Measurements from ENCODE around the gene CHMP6.

Gene CHMP6

GRCh38 chr17:81003711-81004475 is 12.3 kb downstream of the CHMP6 start:
- TF ChIP-seq CTCF (IDR thresholded peaks at IDR 0.05), result no peak
- TF ChIP-seq ZFX (IDR thresholded peaks at IDR 0.05; ENCODE audit: borderline replicate concordance), result no peak
- no peak overlapping the region for H3K27ac ChIP-seq

- H3K27ac ChIP-seq, result no peak overlapping the region
- TF ChIP-seq CTCF (IDR thresholded peaks at IDR 0.05) (no peak), ZFX (IDR thresholded peaks at IDR 0.05; ENCODE audit: borderline replicate concordance) (no peak)
These were observed 15.2 kb downstream of the CHMP6 start for GRCh38 chr17:81006891-81007290.

DNA sequence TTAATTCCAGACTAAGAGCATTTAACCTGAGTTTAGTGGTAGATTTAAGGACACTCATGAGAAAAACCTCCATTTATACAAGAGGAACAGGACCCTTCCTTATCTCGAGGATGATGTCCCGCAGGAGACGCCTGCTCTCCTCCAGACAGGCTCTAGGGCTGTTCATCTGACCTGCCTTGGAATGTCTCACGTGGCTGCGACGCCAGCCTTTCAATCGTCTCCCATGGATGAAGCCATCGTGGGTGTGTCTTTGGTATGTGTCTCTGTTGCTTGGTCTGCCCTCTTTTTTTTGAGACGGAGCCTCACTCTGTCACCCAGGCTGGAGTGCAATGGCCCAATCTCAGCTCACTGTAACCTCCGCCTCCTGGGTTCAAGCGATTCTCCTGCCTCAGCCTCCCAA is 16.5 kb downstream of the CHMP6 start:
- no peak overlapping the region for H3K27ac ChIP-seq
- no peak for TF ChIP-seq ZFX (IDR thresholded peaks at IDR 0.05; ENCODE audit: borderline replicate concordance)
- TF ChIP-seq CTCF (IDR thresholded peaks at IDR 0.05), result no peak

DNA sequence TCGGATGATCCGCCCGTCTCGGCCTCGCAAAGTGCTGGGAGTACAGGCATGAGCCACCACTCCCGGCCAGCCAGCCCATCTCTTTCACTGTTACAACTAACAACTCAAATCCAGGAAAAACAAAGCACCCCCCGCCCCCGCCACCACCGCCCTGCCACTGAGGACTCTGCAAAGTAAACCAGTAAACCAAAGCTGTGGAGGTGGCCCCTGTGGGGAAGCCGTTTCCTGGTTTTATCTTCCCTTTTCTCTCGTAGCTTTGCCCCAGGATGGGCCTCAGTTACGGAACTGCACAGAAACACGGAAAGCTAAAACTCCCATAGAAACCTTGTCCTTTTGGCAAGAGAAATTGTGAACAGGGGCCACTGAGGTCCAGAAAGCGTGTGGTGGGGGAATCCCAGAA is 17.5 kb downstream of the CHMP6 start:
- TF ChIP-seq CTCF (IDR thresholded peaks at IDR 0.05) (no peak), ZFX (IDR thresholded peaks at IDR 0.05; ENCODE audit: borderline replicate concordance) (no peak)
- H3K27ac ChIP-seq, result no peak overlapping the region

GRCh38 chr17:81010935-81011334 is 19.3 kb downstream of the CHMP6 start:
- TF ChIP-seq ZFX (IDR thresholded peaks at IDR 0.05; ENCODE audit: borderline replicate concordance) (no peak), CTCF (IDR thresholded peaks at IDR 0.05) (no peak)
- no peak overlapping the region for H3K27ac ChIP-seq

- TF ChIP-seq CTCF (IDR thresholded peaks at IDR 0.05) (no peak), ZFX (IDR thresholded peaks at IDR 0.05; ENCODE audit: borderline replicate concordance) (no peak)
- no peak overlapping the region for H3K27ac ChIP-seq
These were observed 20.3 kb downstream of the CHMP6 start for GRCh38 chr17:81011951-81012350.

- TF ChIP-seq CTCF (IDR thresholded peaks at IDR 0.05), result no peak
- no peak for TF ChIP-seq ZFX (IDR thresholded peaks at IDR 0.05; ENCODE audit: borderline replicate concordance)
- no peak overlapping the region for H3K27ac ChIP-seq
These were observed 21.2 kb downstream of the CHMP6 start for GRCh38 chr17:81012574-81013447.

Measured in 22Rv1 (cell line).